ENCODE results near the gene SLC22A23.

DNA sequence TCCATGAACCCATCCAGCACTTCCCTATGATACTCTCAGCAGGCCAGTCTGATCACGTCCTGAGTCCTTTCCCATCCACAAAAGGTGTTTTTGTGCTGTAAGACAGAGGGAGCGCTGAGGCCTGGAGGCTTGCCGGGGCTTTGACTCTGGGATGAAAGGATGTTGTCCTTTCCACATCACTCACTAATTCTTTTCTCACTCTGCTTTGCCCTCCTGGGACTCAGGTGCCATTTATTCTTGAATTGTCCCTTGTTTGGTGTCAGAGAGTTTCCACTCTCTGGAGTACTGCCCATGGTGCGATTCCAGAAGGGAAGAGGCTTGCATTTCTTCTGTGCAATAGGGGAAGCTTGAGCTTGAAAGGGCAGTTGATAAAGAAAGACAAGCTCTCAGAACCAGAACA, 214.1 kb downstream of the SLC22A23 start:
- TF ChIP-seq CTCF (IDR thresholded peaks at IDR 0.05) (no peak), ZFX (IDR thresholded peaks at IDR 0.05; ENCODE audit: borderline replicate concordance) (no peak)

Data from 22Rv1 (cell line).